GM23338 (cell line): ENCODE data around the gene PID1. TPM values are rescaled to one million over a fixed set of nuclear protein-coding genes. Genes with fewer than 3 reads are reported as not detected.
A peak's percentile ranks its signal among the peaks of the same experiment; 100 is the strongest.

Source experiments
- ATAC-seq: fragments of 200-7000 bp; cut with Tn5 transposase; 3 replicates; pipeline ENCODE4 v1.9.1; 2020
- DNase-seq: peaks from one replicate; pipeline ENCODE4 v3.0.0-alpha.2; 2015; ENCODE audit warnings: low spot score
- H2AFZ ChIP-seq: fragments of 200-600 bp; sonication (generic); 2 replicates; pipeline ENCODE4 v1.8.0; 2016; ENCODE audit warnings: antibody characterized with exemption, mild to moderate bottlenecking, moderate library complexity
- H3F3A ChIP-seq: fragments of 200-600 bp; sonication (generic); replicated peaks from 2 replicates; pipeline ENCODE4 v1.8.0; 2017; ENCODE audit warnings: antibody characterized with exemption, mixed run types, low read depth
- H3K27ac ChIP-seq: fragments of 200-600 bp; sonication (generic); 2 replicates; pipeline ENCODE4 v1.6.1; 2016; ENCODE audit warnings: low read depth
- H3K27me3 ChIP-seq: fragments of 200-600 bp; sonication (generic); 2 replicates; pipeline ENCODE4 v1.8.0; 2016; ENCODE audit warnings: mild to moderate bottlenecking, mixed run types, moderate library complexity; ENCODE audit not compliant: insufficient read depth
- H3K36me3 ChIP-seq: fragments of 200-600 bp; sonication (generic); 2 replicates; pipeline ENCODE4 v1.8.0; 2016; ENCODE audit warnings: mild to moderate bottlenecking; ENCODE audit not compliant: insufficient read depth
- H3K4me1 ChIP-seq: fragments of 200-600 bp; sonication (generic); 2 replicates; pipeline ENCODE4 v1.8.0; 2016; ENCODE audit warnings: mild to moderate bottlenecking, moderate library complexity; ENCODE audit not compliant: insufficient read depth
- H3K4me2 ChIP-seq: fragments of 200-600 bp; sonication (generic); 2 replicates; pipeline ENCODE4 v1.7.1; 2017; ENCODE audit warnings: mixed run types
- H3K4me3 ChIP-seq: fragments of 200-600 bp; sonication (generic); 2 replicates; pipeline ENCODE4 v1.6.1; 2016; ENCODE audit warnings: mixed run types
- H3K79me2 ChIP-seq: fragments of 200-600 bp; sonication (generic); replicated peaks from 2 replicates; pipeline ENCODE4 v1.8.0; 2017; ENCODE audit warnings: mild to moderate bottlenecking; ENCODE audit not compliant: insufficient read depth
- H3K9me2 ChIP-seq: fragments of 200-600 bp; sonication (generic); 2 replicates; pipeline ENCODE4 v1.8.0; 2017; ENCODE audit not compliant: insufficient read depth
- H4K20me1 ChIP-seq: fragments of 200-600 bp; sonication (generic); replicated peaks from 2 replicates; pipeline ENCODE4 v1.8.0; 2017; ENCODE audit warnings: mild to moderate bottlenecking; ENCODE audit not compliant: insufficient read depth
- H3K27ac Mint-ChIP-seq: 2 replicates; pipeline ENCODE4 v1.8.0; 2020; ENCODE audit warnings: inconsistent platforms, mild to moderate bottlenecking, moderate library complexity, mixed read lengths
- H3K27me3 Mint-ChIP-seq: 3 replicates; pipeline ENCODE4 v1.8.0; 2022; ENCODE audit warnings: low read depth, mild to moderate bottlenecking, moderate library complexity, mixed read lengths, inconsistent platforms; ENCODE audit not compliant: insufficient read depth, poor library complexity
- H3K36me3 Mint-ChIP-seq: 3 replicates; pipeline ENCODE4 v1.8.0; 2021; ENCODE audit warnings: low read depth, mild to moderate bottlenecking, inconsistent platforms, moderate library complexity, mixed read lengths
- H3K4me1 Mint-ChIP-seq: 3 replicates; pipeline ENCODE4 v1.8.0; 2020; ENCODE audit warnings: mild to moderate bottlenecking, inconsistent platforms, mixed read lengths
- H3K4me3 Mint-ChIP-seq: 3 replicates; pipeline ENCODE4 v1.8.0; 2021; ENCODE audit warnings: moderate library complexity, mild to moderate bottlenecking, inconsistent platforms, mixed read lengths
- H3K9me3 Mint-ChIP-seq: 3 replicates; pipeline ENCODE4 v1.8.0; 2020; ENCODE audit warnings: moderate library complexity, mild to moderate bottlenecking, inconsistent platforms, mixed read lengths
- CREB1 ChIP-seq: fragments of 250-450 bp; sonication (Bioruptor Pico); IDR thresholded peaks from 2 replicates; pipeline ENCODE4 v1.5.0; 2020; ENCODE audit warnings: low read depth, mild to moderate bottlenecking, moderate library complexity
- EZH2 ChIP-seq: fragments of 200-600 bp; sonication (generic); IDR thresholded peaks from one replicate; pipeline ENCODE4 v1.8.0; 2017; ENCODE audit warnings: antibody characterized with exemption, mild to moderate bottlenecking, low read depth; ENCODE audit not compliant: unreplicated experiment
- EZH2phosphoT487 ChIP-seq: fragments of 200-600 bp; sonication (generic); IDR thresholded peaks from one replicate; pipeline ENCODE4 v1.8.1; 2018; ENCODE audit warnings: antibody characterized with exemption; ENCODE audit not compliant: unreplicated experiment
- JUNB ChIP-seq: IDR thresholded peaks from one replicate; pipeline ENCODE4 v1.6.1; 2016; ENCODE audit warnings: antibody characterized with exemption; ENCODE audit not compliant: unreplicated experiment
- NANOG ChIP-seq: IDR thresholded peaks from 2 replicates; pipeline ENCODE4 v1.6.1; 2016; ENCODE audit warnings: antibody characterized with exemption, borderline replicate concordance
- POLR2AphosphoS5 ChIP-seq: IDR thresholded peaks from 2 replicates; pipeline ENCODE4 v1.6.1; 2016; ENCODE audit warnings: antibody characterized with exemption, low read depth
- STAT1 ChIP-seq: IDR thresholded peaks from one replicate; pipeline ENCODE4 v1.6.1; 2016; ENCODE audit warnings: antibody characterized with exemption; ENCODE audit not compliant: unreplicated experiment
- ZNF114 ChIP-seq: fragments of 250-450 bp; sonication (Bioruptor Pico); IDR thresholded peaks from 2 replicates; pipeline ENCODE4 v1.5.0; 2020; ENCODE audit warnings: mild to moderate bottlenecking, moderate library complexity
- ZNF331 ChIP-seq: fragments of 250-450 bp; sonication (Bioruptor Pico); IDR thresholded peaks from 2 replicates; pipeline ENCODE4 v1.5.0; 2020; ENCODE audit warnings: low read depth, mild to moderate bottlenecking, moderate library complexity
- polyA plus RNA-seq: library from polyadenylated mRNA; unstranded; fragments of >200 nt; fragmentation: Nextera tagmentation; extraction: Ambion mirVana; gene quantifications from 2 replicates; pipeline ENCODE4 v1.2.1, GENCODE V29; 2016
- total RNA-seq: library from RNA; depleted of rRNA; stranded (reverse); fragments of >200 nt; shearing (Covaris generic); gene quantifications from 2 replicates; pipeline ENCODE4 v1.2.3, GENCODE V29; 2014
- TF ChIP-seq, protein P1 (sequence below): IDR thresholded peaks from 2 replicates; pipeline ENCODE4 v1.6.1; 2016; ENCODE audit warnings: antibody characterized with exemption
- TF ChIP-seq, protein P2 (sequence below): IDR thresholded peaks from one replicate; pipeline ENCODE4 v1.6.1; 2018; ENCODE audit warnings: antibody characterized with exemption; ENCODE audit not compliant: unreplicated experiment
- TF ChIP-seq, protein P3 (sequence below), 2 experiments: fragments of 200-600 bp in 1 of 2; sonication (generic) in 1 of 2; conservative IDR thresholded peaks; 2 replicates each; pipeline versions ENCODE4 v1.5.1 to v1.6.1; 2016 to 2017; ENCODE audit warnings: antibody characterized with exemption in 2 of 2, low read depth in 2 of 2, mild to moderate bottlenecking in 2 of 2, moderate library complexity in 1 of 2

The PID1 gene
- total and polyA plus RNA-seq, 2 experiments from 2014 or later = 1.7 to 2.4 TPM

DNA sequence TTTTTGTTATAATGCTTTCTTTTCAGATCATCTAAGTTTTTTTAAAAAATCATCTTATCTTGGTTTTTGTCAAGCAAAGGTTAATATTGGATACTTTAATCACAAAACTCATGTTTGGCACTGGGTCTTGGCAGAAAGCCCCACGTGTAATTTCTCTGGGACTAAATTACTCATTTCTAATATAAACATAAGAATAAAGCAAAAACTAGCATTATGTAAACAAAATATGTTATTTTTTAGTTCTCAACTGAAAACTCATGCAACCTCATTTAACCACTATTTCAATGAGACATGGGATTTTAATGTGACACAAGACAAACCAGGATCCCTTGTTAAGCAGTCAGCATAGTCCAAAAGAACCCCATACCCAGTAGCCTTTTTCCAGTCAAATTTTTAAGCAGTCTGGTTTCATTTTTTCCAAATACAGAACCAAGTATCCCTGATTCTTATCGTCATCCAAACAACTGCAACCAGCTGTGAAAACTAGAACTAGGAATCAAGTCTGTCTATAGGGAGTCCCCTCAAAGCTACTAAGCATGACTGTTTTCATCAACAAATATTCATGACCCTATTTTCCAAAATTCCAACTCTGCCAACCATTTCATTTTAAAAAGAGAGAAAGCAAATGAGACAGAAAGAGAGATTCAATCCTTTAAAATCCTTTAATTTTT, 27.1 kb downstream of the PID1 start:
- H3K79me2 ChIP-seq = no peaks in the 10 kb centered on the region
- H3K4me1 ChIP-seq = peaks cover 12% of the 10 kb centered on the region; the same call in 1 of the 2 replicates
- peaks cover 35% of the 10 kb centered on the region for H3K36me3 Mint-ChIP-seq

DNA sequence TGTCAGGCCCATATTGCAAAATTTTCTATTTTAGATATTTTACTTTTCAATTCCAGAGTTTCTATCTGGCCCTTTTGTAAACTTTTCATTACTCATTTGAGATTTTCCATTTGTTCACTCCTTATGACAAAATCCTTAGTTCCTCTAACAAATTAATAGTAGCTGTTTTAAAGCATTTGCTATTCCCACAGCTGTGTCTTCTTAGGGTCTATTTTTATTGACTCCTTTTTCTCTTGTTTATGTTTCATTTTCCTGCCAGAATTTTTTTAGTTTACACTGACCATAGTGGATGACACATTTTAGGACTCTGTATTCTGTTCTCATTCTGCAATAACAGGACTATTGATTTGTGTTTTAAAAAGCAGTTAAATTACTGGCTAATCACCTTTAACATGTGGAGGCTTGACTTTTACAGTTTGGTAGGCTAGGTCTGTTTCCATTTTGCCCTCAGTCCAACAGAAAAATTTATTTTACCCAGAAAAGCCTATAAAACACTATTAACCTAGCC, 30.0 kb downstream of the PID1 start:
- H3K27me3 ChIP-seq = no peaks in the 10 kb centered on the region
- TF ChIP-seq, protein P1, sequence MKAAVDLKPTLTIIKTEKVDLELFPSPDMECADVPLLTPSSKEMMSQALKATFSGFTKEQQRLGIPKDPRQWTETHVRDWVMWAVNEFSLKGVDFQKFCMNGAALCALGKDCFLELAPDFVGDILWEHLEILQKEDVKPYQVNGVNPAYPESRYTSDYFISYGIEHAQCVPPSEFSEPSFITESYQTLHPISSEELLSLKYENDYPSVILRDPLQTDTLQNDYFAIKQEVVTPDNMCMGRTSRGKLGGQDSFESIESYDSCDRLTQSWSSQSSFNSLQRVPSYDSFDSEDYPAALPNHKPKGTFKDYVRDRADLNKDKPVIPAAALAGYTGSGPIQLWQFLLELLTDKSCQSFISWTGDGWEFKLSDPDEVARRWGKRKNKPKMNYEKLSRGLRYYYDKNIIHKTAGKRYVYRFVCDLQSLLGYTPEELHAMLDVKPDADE = no peak
- TF ChIP-seq NANOG (no peak), CREB1 (CRISPR knock-in tag) (no peak), JUNB (no peak), POLR2AphosphoS5 (no peak), ZNF331 (no peak), EZH2 (no peak), EZH2phosphoT487 (no peak), ZNF114 (no peak), STAT1 (no peak)
- TF ChIP-seq, protein P2, sequence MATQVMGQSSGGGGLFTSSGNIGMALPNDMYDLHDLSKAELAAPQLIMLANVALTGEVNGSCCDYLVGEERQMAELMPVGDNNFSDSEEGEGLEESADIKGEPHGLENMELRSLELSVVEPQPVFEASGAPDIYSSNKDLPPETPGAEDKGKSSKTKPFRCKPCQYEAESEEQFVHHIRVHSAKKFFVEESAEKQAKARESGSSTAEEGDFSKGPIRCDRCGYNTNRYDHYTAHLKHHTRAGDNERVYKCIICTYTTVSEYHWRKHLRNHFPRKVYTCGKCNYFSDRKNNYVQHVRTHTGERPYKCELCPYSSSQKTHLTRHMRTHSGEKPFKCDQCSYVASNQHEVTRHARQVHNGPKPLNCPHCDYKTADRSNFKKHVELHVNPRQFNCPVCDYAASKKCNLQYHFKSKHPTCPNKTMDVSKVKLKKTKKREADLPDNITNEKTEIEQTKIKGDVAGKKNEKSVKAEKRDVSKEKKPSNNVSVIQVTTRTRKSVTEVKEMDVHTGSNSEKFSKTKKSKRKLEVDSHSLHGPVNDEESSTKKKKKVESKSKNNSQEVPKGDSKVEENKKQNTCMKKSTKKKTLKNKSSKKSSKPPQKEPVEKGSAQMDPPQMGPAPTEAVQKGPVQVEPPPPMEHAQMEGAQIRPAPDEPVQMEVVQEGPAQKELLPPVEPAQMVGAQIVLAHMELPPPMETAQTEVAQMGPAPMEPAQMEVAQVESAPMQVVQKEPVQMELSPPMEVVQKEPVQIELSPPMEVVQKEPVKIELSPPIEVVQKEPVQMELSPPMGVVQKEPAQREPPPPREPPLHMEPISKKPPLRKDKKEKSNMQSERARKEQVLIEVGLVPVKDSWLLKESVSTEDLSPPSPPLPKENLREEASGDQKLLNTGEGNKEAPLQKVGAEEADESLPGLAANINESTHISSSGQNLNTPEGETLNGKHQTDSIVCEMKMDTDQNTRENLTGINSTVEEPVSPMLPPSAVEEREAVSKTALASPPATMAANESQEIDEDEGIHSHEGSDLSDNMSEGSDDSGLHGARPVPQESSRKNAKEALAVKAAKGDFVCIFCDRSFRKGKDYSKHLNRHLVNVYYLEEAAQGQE = no peak
- TF ChIP-seq, protein P3, sequence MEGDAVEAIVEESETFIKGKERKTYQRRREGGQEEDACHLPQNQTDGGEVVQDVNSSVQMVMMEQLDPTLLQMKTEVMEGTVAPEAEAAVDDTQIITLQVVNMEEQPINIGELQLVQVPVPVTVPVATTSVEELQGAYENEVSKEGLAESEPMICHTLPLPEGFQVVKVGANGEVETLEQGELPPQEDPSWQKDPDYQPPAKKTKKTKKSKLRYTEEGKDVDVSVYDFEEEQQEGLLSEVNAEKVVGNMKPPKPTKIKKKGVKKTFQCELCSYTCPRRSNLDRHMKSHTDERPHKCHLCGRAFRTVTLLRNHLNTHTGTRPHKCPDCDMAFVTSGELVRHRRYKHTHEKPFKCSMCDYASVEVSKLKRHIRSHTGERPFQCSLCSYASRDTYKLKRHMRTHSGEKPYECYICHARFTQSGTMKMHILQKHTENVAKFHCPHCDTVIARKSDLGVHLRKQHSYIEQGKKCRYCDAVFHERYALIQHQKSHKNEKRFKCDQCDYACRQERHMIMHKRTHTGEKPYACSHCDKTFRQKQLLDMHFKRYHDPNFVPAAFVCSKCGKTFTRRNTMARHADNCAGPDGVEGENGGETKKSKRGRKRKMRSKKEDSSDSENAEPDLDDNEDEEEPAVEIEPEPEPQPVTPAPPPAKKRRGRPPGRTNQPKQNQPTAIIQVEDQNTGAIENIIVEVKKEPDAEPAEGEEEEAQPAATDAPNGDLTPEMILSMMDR (conservative IDR thresholded peaks at IDR 0.05; ENCODE audit: low read depth in 2 of 2) = no peak

More for the DNA sequence above, 27.1 kb downstream of the PID1 start:
- H4K20me1 ChIP-seq = no peaks in the 10 kb centered on the region
- no peaks in the 10 kb centered on the region for H3K27me3 ChIP-seq
- H3K4me3 Mint-ChIP-seq = no peak overlapping the region
- peaks cover 36% of the 10 kb centered on the region for H3K9me3 Mint-ChIP-seq
- H3K4me3 ChIP-seq = no peak overlapping the region
- peaks cover 19% of the 10 kb centered on the region; the same call in 2 of the 3 replicates for H3K4me1 Mint-ChIP-seq
- TF ChIP-seq, protein P1 = no peak
- H3K4me2 ChIP-seq = no peak overlapping the region
- no peak overlapping the region for H2AFZ ChIP-seq
- H3K36me3 ChIP-seq = no peaks in the 10 kb centered on the region
- ATAC-seq = no peak
- 0 out of 2 replicates have a peak overlapping the region, but pooled peaks have one; percentile 28 for H3K27ac Mint-ChIP-seq
- H3K27ac ChIP-seq = no peak overlapping the region
- H3F3A ChIP-seq = no peaks in the 10 kb centered on the region
- no peak for DNase-seq
- H3K9me2 ChIP-seq = peaks cover 2% of the 10 kb centered on the region; the same call in 1 of the 2 replicates
- H3K27me3 Mint-ChIP-seq = peaks cover 2% of the 10 kb centered on the region

More for the DNA sequence above, 30.0 kb downstream of the PID1 start:
- Histone ChIP-seq H3K9me2 (0 out of 2 replicates have a peak, but pooled peaks cover 2% of the 10 kb centered on the region), H3K27ac (no peak overlapping the region), H4K20me1 (no peaks in the 10 kb centered on the region), H2AFZ (no peak overlapping the region), H3K36me3 (no peaks in the 10 kb centered on the region), H3K79me2 (no peaks in the 10 kb centered on the region), H3K4me3 (no peak overlapping the region), H3K4me1 (peaks cover 4% of the 10 kb centered on the region; the same call in 1 of the 2 replicates), H3F3A (no peaks in the 10 kb centered on the region), H3K4me2 (no peak overlapping the region)
- ATAC-seq = no peak
- Mint-ChIP-seq H3K9me3 (peaks cover 36% of the 10 kb centered on the region), H3K4me1 (peaks cover 15% of the 10 kb centered on the region; the same call in 2 of the 3 replicates), H3K27me3 (peaks cover 3% of the 10 kb centered on the region), H3K27ac (no peak overlapping the region), H3K4me3 (no peak overlapping the region), H3K36me3 (peaks cover 35% of the 10 kb centered on the region)
- no peak for DNase-seq
